SK-N-SH treated with all-trans-retinoic acid at 6 μM for 48 hours (cell line): ENCODE data around the gene SGIP1.

Source experiments
- ATAC-seq: fragments of 200-7000 bp; cut with Tn5 transposase; 3 replicates; pipeline ENCODE4 v1.9.1; 2020; ENCODE audit warnings: mild to moderate bottlenecking, moderate library complexity
- ARNTL ChIP-seq: fragments of 450-650 bp; formaldehyde crosslinking; IDR thresholded peaks from 2 replicates; pipeline ENCODE4 v1.5.0; 2020; ENCODE audit warnings: low read depth, mild to moderate bottlenecking, moderate library complexity, borderline replicate concordance
- BACH2 ChIP-seq: fragments of 250-450 bp; sonication (Bioruptor Pico); IDR thresholded peaks from 2 replicates; pipeline ENCODE4 v1.9.0; 2021; ENCODE audit warnings: mild to moderate bottlenecking, borderline replicate concordance
- CREB5 ChIP-seq: fragments of 250-450 bp; sonication (Bioruptor Pico); IDR thresholded peaks from 2 replicates; pipeline ENCODE4 v1.5.1; 2020; ENCODE audit warnings: low read depth, mild to moderate bottlenecking, moderate library complexity
- CSDC2 ChIP-seq: fragments of 250-450 bp; sonication (Bioruptor Pico); IDR thresholded peaks from 2 replicates; pipeline ENCODE4 v1.5.0; 2020; ENCODE audit warnings: mild to moderate bottlenecking, moderate library complexity
- CSRNP3 ChIP-seq: fragments of 250-450 bp; sonication (Bioruptor Pico); IDR thresholded peaks from 2 replicates; pipeline ENCODE4 v1.5.1; 2021; ENCODE audit warnings: mild to moderate bottlenecking, moderate library complexity
- GLIS3 ChIP-seq: fragments of 250-450 bp; sonication (Bioruptor Pico); IDR thresholded peaks from 2 replicates; pipeline ENCODE4 v1.5.0; 2020; ENCODE audit warnings: mild to moderate bottlenecking, moderate library complexity
- ISL1 ChIP-seq: fragments of 250-450 bp; sonication (Bioruptor Pico); IDR thresholded peaks from 2 replicates; pipeline ENCODE4 v2.1.2; 2022; ENCODE audit warnings: mild to moderate bottlenecking, moderate library complexity
- OSR1 ChIP-seq: fragments of 250-450 bp; sonication (Bioruptor Pico); IDR thresholded peaks from 2 replicates; pipeline ENCODE4 v1.8.0; 2022; ENCODE audit warnings: moderate library complexity, mild to moderate bottlenecking, inconsistent platforms
- PATZ1 ChIP-seq: fragments of 250-450 bp; sonication (Bioruptor Pico); IDR thresholded peaks from 2 replicates; pipeline ENCODE4 v1.8.0; 2020; ENCODE audit warnings: mild to moderate bottlenecking, moderate library complexity, borderline replicate concordance
- PPARA ChIP-seq: fragments of 250-450 bp; sonication (Bioruptor Pico); IDR thresholded peaks from 2 replicates; pipeline ENCODE4 v1.5.0; 2020; ENCODE audit warnings: mild to moderate bottlenecking, borderline replicate concordance
- TCF4 ChIP-seq: fragments of 250-450 bp; sonication (Bioruptor Pico); IDR thresholded peaks from 2 replicates; pipeline ENCODE4 v1.8.0; 2021; ENCODE audit warnings: mild to moderate bottlenecking, moderate library complexity, borderline replicate concordance
- TOX ChIP-seq: fragments of 250-450 bp; sonication (Bioruptor Pico); IDR thresholded peaks from 2 replicates; pipeline ENCODE4 v1.8.0; 2021; ENCODE audit warnings: mild to moderate bottlenecking, moderate library complexity, borderline replicate concordance
- TSHZ2 ChIP-seq: fragments of 250-450 bp; sonication (Bioruptor Pico); IDR thresholded peaks from 2 replicates; pipeline ENCODE4 v1.5.0; 2020; ENCODE audit warnings: mild to moderate bottlenecking, moderate library complexity
- ZC3H10 ChIP-seq: fragments of 250-450 bp; sonication (Bioruptor Pico); IDR thresholded peaks from 2 replicates; pipeline ENCODE4 v1.5.1; 2021; ENCODE audit warnings: mild to moderate bottlenecking, moderate library complexity
- ZFP3 ChIP-seq: fragments of 250-450 bp; sonication (Bioruptor Pico); IDR thresholded peaks from 2 replicates; pipeline ENCODE4 v1.5.0; 2020; ENCODE audit warnings: mild to moderate bottlenecking, moderate library complexity
- ZFP30 ChIP-seq: fragments of 450-650 bp; formaldehyde crosslinking; IDR thresholded peaks from 2 replicates; pipeline ENCODE4 v1.5.0; 2022; ENCODE audit warnings: mild to moderate bottlenecking, moderate library complexity
- ZNF565 ChIP-seq: fragments of 450-650 bp; formaldehyde crosslinking; conservative IDR thresholded peaks from 2 replicates; pipeline ENCODE4 v1.5.0; 2020; ENCODE audit warnings: low read depth, mild to moderate bottlenecking, moderate library complexity
- ZNF70 ChIP-seq: fragments of 450-650 bp; formaldehyde crosslinking; IDR thresholded peaks from 2 replicates; pipeline ENCODE4 v1.5.0; 2020; ENCODE audit warnings: mild to moderate bottlenecking, moderate library complexity
- ZNF8 ChIP-seq: fragments of 450-650 bp; formaldehyde crosslinking; IDR thresholded peaks from 2 replicates; pipeline ENCODE4 v1.5.0; 2020; ENCODE audit warnings: mild to moderate bottlenecking, moderate library complexity

Gene SGIP1

GRCh38 chr1:66654643-66655042, 120.7 kb downstream of the SGIP1 start:
- ATAC-seq: no peak
- TF ChIP-seq ZC3H10: no peak
- TF ChIP-seq BACH2 (CRISPR knock-in tag): no peak
- no peak for TF ChIP-seq ISL1 (CRISPR knock-in tag)
- TF ChIP-seq TSHZ2: no peak
- no peak for TF ChIP-seq CSRNP3 (CRISPR knock-in tag)
- no peak for TF ChIP-seq ZFP30 (CRISPR knock-in tag)
- no peak for TF ChIP-seq CSDC2
- no peak for TF ChIP-seq TCF4 (CRISPR knock-in tag)

- no peak for ATAC-seq
- TF ChIP-seq ARNTL (CRISPR knock-in tag) (no peak), TOX (CRISPR knock-in tag) (no peak), ZNF70 (CRISPR knock-in tag) (no peak), TSHZ2 (no peak), CSDC2 (no peak), PATZ1 (no peak), ISL1 (CRISPR knock-in tag) (no peak), PPARA (no peak), ZFP30 (CRISPR knock-in tag) (no peak), BACH2 (CRISPR knock-in tag) (no peak), ZNF8 (CRISPR knock-in tag) (no peak), TCF4 (CRISPR knock-in tag) (no peak), ZFP3 (CRISPR knock-in tag) (no peak), OSR1 (no peak)
Measured at GRCh38 chr1:66671455-66671854, 137.5 kb downstream of the SGIP1 start.

- peak; percentile 68 for ATAC-seq
- TF ChIP-seq ISL1 (CRISPR knock-in tag) (peak; percentile 73), BACH2 (CRISPR knock-in tag) (no peak)
Measured at GRCh38 chr1:66676613-66677298, 142.8 kb downstream of the SGIP1 start.

GRCh38 chr1:66678146-66678545, 144.2 kb downstream of the SGIP1 start:
- no peak for ATAC-seq
- TF ChIP-seq CSRNP3 (CRISPR knock-in tag) (no peak), GLIS3 (CRISPR knock-in tag) (no peak), ZNF565 (CRISPR knock-in tag) (no peak), ZNF8 (CRISPR knock-in tag) (no peak), PPARA (no peak), PATZ1 (no peak), CREB5 (CRISPR knock-in tag) (no peak), ZFP3 (CRISPR knock-in tag) (no peak)
